Measurements from ENCODE around the gene LRFN3.

DNA sequence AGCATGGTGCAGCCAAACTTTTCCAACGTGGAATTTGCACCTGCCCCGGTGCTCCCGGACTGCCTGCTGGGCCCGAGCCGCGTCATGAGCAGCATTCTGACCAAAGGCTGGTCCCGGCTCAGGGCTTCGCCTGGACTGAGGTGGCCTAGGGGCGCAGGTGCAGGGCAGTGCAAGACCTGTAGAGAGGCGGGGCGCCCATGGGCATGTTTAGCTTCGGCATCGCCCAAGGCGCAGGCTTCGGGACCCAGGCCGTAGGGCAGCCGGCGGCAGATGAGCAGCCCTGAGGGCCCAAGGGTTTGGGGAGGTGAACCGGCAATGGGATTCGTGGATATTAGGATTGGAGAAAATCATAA lies 23.8 kb downstream of the LRFN3 start:
- TF ChIP-seq CTCF (IDR thresholded peaks at IDR 0.05; ENCODE audit: low read depth, low read length, poor library complexity, severe bottlenecking), result no peak
- no peak for TF ChIP-seq EZH2phosphoT487 (IDR thresholded peaks at IDR 0.05; ENCODE audit: borderline replicate concordance, low read length)

Data from DOHH2 (cell line).